Suprapubic skin (tissue), 4 donors: ENCODE measurements around the gene CHST8. TPM values are rescaled to one million over a fixed set of nuclear protein-coding genes. Genes with fewer than 3 reads are reported as not detected.

ENCODE experiments used
- DNase-seq, 2 donors: peaks; one replicate each; pipeline ENCODE4 v3.0.0-alpha.2; 2019; ENCODE audit warnings: low spot score in 2 of 2
- H3K27ac ChIP-seq: fragments of 200-600 bp; sonication (generic); one replicate; pipeline ENCODE4 v1.5.1; 2019
- H3K27me3 ChIP-seq: fragments of 200-600 bp; sonication (generic); one replicate; pipeline ENCODE4 v1.5.1; 2019
- H3K36me3 ChIP-seq: fragments of 200-600 bp; sonication (generic); one replicate; pipeline ENCODE4 v1.5.1; 2019
- H3K4me1 ChIP-seq: fragments of 200-600 bp; sonication (generic); one replicate; pipeline ENCODE4 v1.5.1; 2019
- H3K4me3 ChIP-seq: fragments of 200-600 bp; sonication (generic); one replicate; pipeline ENCODE4 v1.5.1; 2019; ENCODE audit warnings: mild to moderate bottlenecking
- H3K9me3 ChIP-seq: fragments of 200-600 bp; sonication (generic); one replicate; pipeline ENCODE4 v1.5.1; 2019
- CTCF ChIP-seq, 2 donors: fragments of 200-600 bp in 1 of 2; fragments of 450-650 bp in 1 of 2; sonication (generic) in 1 of 2; IDR thresholded peaks; one replicate each; pipeline ENCODE4 v1.5.1; 2016 to 2019; ENCODE audit warnings: antibody characterized with exemption in 2 of 2, mild to moderate bottlenecking in 1 of 2, moderate library complexity in 1 of 2
- EP300 ChIP-seq: sonication (generic); formaldehyde crosslinking; IDR thresholded peaks from one replicate; pipeline ENCODE4 v1.6.1; 2017; ENCODE audit warnings: antibody characterized with exemption
- POLR2A ChIP-seq, 2 donors: fragments of 450-650 bp; IDR thresholded peaks; one replicate each; pipeline ENCODE4 v1.6.1; 2017; ENCODE audit warnings: antibody characterized with exemption in 2 of 2, mild to moderate bottlenecking in 2 of 2, moderate library complexity in 2 of 2
- POLR2AphosphoS5 ChIP-seq, 3 donors: sonication (generic); formaldehyde crosslinking; IDR thresholded peaks; one replicate each; pipeline ENCODE4 v1.6.1; 2017; ENCODE audit warnings: antibody characterized with exemption in 3 of 3
- WGBS: methylation state at CpG from one replicate; pipeline ENCODE4 v1.1.5; 2018; 5-methylcytosine and 5-hydroxymethylcytosine counted together
- total RNA-seq, 4 donors: library from RNA; depleted of rRNA; stranded (reverse); fragments of >200 nt; gene quantifications; one replicate each; pipeline ENCODE4 v1.1.0, GENCODE V29; 2016

Gene CHST8
- total RNA-seq, 4 donors from 2014 or later, result 0.36 TPM; not detected in 3

- 3% methylated on average over 17 of the region's 32 CpGs for WGBS
- Histone ChIP-seq H3K4me3 (peak overlapping the region; percentile 94), H3K4me1 (peaks cover 29% of the 10 kb centered on the region), H3K27me3 (peaks cover 10% of the 10 kb centered on the region), H3K9me3 (no peaks in the 10 kb centered on the region), H3K36me3 (no peaks in the 10 kb centered on the region), H3K27ac (peak overlapping the region; percentile 98)
- DNase-seq, result no peak
- TF ChIP-seq POLR2A (IDR thresholded peaks at IDR 0.05) (no peak), EP300 (no peak), CTCF (IDR thresholded peaks at IDR 0.05) (no peak), POLR2AphosphoS5 (IDR thresholded peaks at IDR 0.05) (no peak)
These were observed 173.1 kb downstream of the CHST8 start for GRCh38 chr19:33794683-33795369.

- Histone ChIP-seq H3K4me1 (peaks cover 35% of the 10 kb centered on the region), H3K9me3 (no peaks in the 10 kb centered on the region), H3K36me3 (peaks cover 4% of the 10 kb centered on the region), H3K27ac (peak overlapping the region; percentile 98), H3K4me3 (peak overlapping the region; percentile 94), H3K27me3 (peaks cover 10% of the 10 kb centered on the region)
- DNase-seq, result no peak
- TF ChIP-seq POLR2A (IDR thresholded peaks at IDR 0.05) (peak in 1 of 2 donors; percentile 15), EP300 (no peak), CTCF (IDR thresholded peaks at IDR 0.05) (peak; percentile 64 to 81)
- under 1% methylated on average over 57 of the region's 92 CpGs for WGBS
These were observed 173.8 kb downstream of the CHST8 start for GRCh38 chr19:33795370-33796163.

GRCh38 chr19:33796164-33796875, 174.6 kb downstream of the CHST8 start, which contains the start of gene KCTD15:
Gene KCTD15, plus strand, starts transcription at chr19:33796870. Its CDS starts 3,585 bp downstream, at chr19:33800455.
- Histone ChIP-seq H3K36me3 (peaks cover 7% of the 10 kb centered on the region), H3K4me3 (peak within 1 kb of the TSS; percentile 94), H3K9me3 (no peaks in the 10 kb centered on the region), H3K27me3 (peaks cover 6% of the 10 kb centered on the region), H3K27ac (peak within 1 kb of the TSS; percentile 98), H3K4me1 (peaks cover 35% of the 10 kb centered on the region)
- no peak for DNase-seq
- under 1% methylated on average over 24 of the region's 92 CpGs for WGBS
- TF ChIP-seq EP300, result no peak
- no peak for TF ChIP-seq POLR2AphosphoS5 (IDR thresholded peaks at IDR 0.05)
- TF ChIP-seq POLR2A (IDR thresholded peaks at IDR 0.05), result no peak
- no peak for TF ChIP-seq CTCF (IDR thresholded peaks at IDR 0.05)

- 4% methylated on average over 30 of the region's 61 CpGs for WGBS
- Histone ChIP-seq H3K9me3 (no peaks in the 10 kb centered on the region), H3K4me1 (peaks cover 42% of the 10 kb centered on the region), H3K27ac (peak overlapping the region; percentile 98), H3K36me3 (peaks cover 23% of the 10 kb centered on the region), H3K4me3 (peak overlapping the region; percentile 94), H3K27me3 (peaks cover 6% of the 10 kb centered on the region)
- TF ChIP-seq POLR2AphosphoS5 (IDR thresholded peaks at IDR 0.05), result no peak
- no peak for DNase-seq
These were observed 176.3 kb downstream of the CHST8 start for GRCh38 chr19:33797802-33798671.

- Histone ChIP-seq H3K4me1 (peaks cover 43% of the 10 kb centered on the region), H3K4me3 (peak overlapping the region; percentile 94), H3K9me3 (no peaks in the 10 kb centered on the region), H3K36me3 (peaks cover 23% of the 10 kb centered on the region), H3K27ac (peak overlapping the region; percentile 98), H3K27me3 (peaks cover 6% of the 10 kb centered on the region)
- DNase-seq, result no peak
- TF ChIP-seq CTCF (IDR thresholded peaks at IDR 0.05) (no peak), POLR2A (IDR thresholded peaks at IDR 0.05) (no peak), EP300 (no peak), POLR2AphosphoS5 (IDR thresholded peaks at IDR 0.05) (no peak)
- 33% methylated on average over 12 of the region's 12 CpGs for WGBS
These were observed 176.9 kb downstream of the CHST8 start for GRCh38 chr19:33798681-33799111.
